Hepatic stellate cell (primary cell): ENCODE data around the gene ODF2L.
"Not testable (repeated sequence)": the region's sequence is repeated elsewhere in the genome, so short reads cannot be mapped to it uniquely, and the experiment has no call there.

Experiments used
- DNase-seq: peaks from one replicate; pipeline ENCODE4 v3.0.0; 2011; ENCODE audit warnings: low spot score

Gene ODF2L

DNA sequence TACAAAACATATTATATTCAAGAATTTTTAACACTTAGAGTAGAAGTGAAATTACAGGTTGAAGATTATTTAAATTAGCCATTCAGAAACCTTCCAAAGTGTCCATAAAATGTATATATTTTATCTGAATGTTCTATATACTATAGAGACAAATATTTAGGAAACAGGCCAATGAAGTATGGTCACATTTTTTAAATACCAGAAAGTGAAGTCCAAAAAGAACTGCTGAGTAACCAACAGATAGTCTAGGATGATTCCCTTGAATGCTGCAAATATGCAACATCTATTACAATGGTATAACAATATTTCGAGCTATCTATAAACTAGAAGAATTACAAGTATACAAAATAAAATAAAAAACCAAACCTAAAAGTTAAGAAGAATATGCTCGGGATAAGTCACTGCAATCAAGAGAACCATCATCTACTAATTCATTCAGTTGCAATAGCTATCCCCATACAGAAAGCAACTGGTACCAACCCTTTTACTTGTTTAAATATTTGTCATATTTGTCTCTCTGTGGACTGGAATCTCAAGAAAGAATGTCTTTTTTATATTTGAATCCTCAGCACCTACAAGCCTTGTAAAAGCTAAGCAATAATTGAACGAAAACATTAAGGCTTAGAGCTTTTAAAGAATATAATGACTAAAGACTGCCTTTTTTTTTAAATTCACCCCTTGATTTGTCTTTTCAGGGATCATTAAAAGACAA is 8.1 kb downstream of the ODF2L start:
- DNase-seq: no peak

- DNase-seq: no peak
These were observed 13.2 kb downstream of the ODF2L start for GRCh38 chr1:86382878-86383277.

- DNase-seq: no peak
These were observed 14.9 kb downstream of the ODF2L start for GRCh38 chr1:86381223-86381622.

- DNase-seq: peak; percentile 7
These were observed 15.8 kb downstream of the ODF2L start for GRCh38 chr1:86380257-86380861.

GRCh38 chr1:86378813-86379212 is 17.3 kb downstream of the ODF2L start:
- no peak for DNase-seq

GRCh38 chr1:86377341-86377740 is 18.8 kb downstream of the ODF2L start:
- no peak for DNase-seq

DNA sequence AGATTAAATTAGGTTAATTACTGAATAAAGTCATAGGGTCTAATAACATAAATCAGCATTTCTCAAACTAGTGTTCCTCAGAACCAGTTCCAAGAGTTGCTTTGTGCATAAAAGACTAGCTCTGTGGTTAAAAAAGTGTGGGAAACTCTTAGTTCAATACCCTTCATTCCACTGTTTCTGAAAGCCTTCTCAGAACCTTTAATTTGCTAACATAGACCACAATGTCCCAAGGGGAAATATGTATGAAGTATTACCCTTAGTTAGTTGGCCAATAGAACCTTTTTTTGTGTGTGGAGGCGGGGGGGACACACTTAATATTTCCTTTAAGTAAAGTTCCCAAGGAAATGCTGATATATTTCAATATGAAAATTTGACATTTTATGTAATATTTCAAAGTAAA is 20.4 kb downstream of the ODF2L start:
- DNase-seq: no peak

- DNase-seq: no peak
These were observed 25.5 kb downstream of the ODF2L start for GRCh38 chr1:86370601-86371022.

- no peak for DNase-seq
These were observed 30.2 kb downstream of the ODF2L start for GRCh38 chr1:86365896-86366295.

DNA sequence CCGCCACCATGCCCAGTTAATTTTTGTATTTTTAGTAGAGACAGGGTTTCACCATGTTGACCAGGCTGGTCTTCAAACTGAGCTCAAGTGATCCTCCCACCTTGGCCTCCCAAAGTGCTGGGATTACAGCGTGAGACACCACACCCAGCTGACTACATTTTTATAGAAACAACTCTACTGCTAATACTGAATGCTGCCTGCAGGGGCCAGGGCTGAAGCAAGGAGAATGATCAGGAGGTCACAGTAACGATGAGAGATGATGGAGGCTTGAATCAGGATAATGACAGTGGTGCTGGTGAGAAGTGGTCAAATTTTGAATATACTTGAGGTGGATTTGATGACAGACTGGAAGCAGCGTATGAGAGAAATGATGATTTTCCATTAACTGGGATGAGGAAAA is 33.3 kb downstream of the ODF2L start:
- no peak for DNase-seq

GRCh38 chr1:86357796-86358195 is 38.3 kb downstream of the ODF2L start:
- no peak for DNase-seq

- DNase-seq: no peak
These were observed 39.9 kb downstream of the ODF2L start for GRCh38 chr1:86356247-86356646.

- no peak for DNase-seq
These were observed 44.0 kb downstream of the ODF2L start for GRCh38 chr1:86352086-86352485.

GRCh38 chr1:86350230-86350629 is 45.9 kb downstream of the ODF2L start:
- DNase-seq: not testable (repeated sequence)

DNA sequence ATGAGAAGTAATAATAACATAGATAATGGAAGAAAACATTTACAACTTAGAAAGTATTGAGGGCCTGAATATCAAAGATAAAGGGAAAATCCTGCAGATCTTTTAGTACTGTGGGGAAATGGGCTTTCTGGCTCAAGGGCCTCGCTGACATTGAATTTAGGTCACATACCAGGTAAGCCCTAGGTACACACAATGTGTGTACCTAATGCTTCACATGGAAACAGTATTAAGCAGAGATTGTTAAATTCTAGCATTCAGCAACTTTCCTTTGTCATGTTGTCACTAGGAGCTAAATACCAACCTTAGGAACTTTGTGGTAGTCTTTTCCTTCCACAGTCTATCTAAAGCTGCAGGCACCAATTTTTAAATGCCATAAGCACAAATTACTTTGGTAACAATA is 49.7 kb downstream of the ODF2L start:
- DNase-seq: no peak

DNA sequence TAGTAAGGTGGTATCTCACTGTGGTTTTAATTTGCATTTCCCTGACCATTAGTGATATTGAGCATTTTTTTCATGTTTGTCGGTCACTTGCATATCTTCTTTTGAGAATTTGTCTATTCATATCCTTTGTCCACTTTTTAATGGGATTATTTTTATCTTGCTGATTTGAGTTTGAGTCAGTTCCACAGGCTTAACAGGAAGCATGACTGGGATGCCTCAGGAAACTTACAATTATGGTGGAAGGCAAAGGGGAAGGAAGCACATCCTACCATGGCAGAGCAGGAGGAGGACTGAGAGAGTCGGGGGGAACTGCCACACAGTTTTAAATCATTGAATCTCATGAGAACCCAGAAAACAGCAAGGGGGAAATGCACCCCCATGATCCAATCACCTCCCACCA is 51.1 kb downstream of the ODF2L start:
- no peak for DNase-seq

- no peak for DNase-seq
These were observed 56.2 kb downstream of the ODF2L start for GRCh38 chr1:86339906-86340305.

DNA sequence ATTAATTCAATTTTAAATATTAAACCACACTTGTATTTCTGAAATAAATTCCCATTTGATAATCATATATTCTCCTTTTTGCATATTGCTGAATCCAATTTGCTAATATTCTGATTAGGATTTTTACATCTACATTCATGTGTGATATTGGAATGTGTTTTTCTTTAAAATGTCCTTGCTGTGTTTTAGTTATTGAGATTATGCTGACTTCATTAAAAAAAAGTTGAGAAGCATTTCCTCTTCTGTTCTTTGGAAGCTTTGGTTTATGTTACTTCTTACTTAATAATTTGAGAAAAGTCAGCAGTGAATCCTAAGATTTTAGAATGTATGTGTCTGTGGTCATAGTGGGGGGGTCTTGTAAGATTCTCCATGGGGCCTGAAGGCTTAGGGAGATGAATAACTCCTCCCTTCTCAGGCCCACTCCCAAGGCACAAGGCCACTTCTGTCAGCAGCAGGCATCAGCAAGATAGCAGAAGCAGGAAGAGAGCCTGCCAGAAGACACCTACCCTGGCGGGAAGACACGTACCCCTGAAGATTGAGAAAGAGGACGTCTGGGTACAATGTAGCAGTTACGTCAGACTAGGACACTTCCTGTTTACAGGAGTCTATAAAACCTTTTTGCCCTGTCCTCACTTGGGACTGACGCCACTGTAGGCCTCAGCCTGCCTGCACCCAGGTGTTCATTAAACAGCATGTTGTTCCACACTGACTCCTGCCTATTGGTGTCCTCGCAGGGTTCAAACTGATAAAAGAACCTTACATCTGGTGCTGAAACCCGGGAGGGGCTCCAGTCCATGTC is 56.9 kb downstream of the ODF2L start:
- no peak for DNase-seq

GRCh38 chr1:86335916-86336315 is 60.2 kb downstream of the ODF2L start:
- no peak for DNase-seq

DNA sequence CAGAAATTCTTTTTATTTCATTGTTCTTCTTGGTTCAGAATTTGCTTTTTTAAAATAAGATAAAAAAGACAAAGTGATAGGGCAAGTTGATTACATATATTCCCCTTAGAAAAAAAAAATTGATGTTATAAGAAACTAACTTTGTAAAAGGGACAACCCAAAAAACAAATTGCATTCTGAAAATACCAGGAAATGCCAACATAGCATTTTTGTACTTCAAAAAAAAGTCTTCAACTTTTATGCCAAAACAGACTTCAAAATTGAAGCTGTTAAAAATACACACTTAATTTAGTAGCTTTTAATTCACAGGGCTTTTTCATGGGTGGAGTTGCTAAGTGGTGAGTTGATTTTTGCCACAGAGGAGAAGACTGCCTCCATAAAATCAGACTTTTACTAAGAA is 70.9 kb downstream of the ODF2L start:
- no peak for DNase-seq

- no peak for DNase-seq
These were observed 71.8 kb downstream of the ODF2L start for GRCh38 chr1:86324130-86324822.

DNA sequence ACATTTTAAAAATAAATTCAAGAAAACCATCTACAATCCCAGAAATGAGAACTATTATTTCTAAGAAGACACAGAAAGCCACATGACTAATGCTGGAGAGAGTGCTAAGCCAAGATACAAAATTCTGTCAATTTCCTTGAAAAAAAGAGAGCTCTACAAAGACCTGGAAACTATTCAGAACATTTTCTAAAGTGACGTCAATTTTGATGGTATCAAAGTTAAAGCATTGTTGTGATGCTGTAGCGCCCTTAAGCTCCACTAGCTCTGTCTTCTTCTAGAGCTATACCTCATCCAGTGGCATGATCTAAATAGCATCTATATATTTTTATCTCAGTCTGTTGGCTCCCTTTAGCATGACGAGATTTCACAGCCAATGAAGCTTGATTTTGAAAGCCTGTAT is 73.9 kb downstream of the ODF2L start:
- DNase-seq: no peak

GRCh38 chr1:86318436-86318835 is 77.7 kb downstream of the ODF2L start:
- DNase-seq: no peak
